HCT116 (cell line): Measurements from ENCODE around the gene CRBN. TPM values are rescaled to one million over a fixed set of nuclear protein-coding genes. Genes with fewer than 3 reads are reported as not detected.

Experiments used
- ATAC-seq: fragments of 200-7000 bp; cut with Tn5 transposase; 2 replicates; pipeline ENCODE4 v1.9.1; 2020; ENCODE audit warnings: mild to moderate bottlenecking, moderate library complexity
- BruUV-seq: library from RNA; stranded (reverse); fragments of 400-500 nt; replicated peaks from 2 replicates; lab custom pipeline; 2021; lab: Mats Ljungman, UMichigan
- CTCF ChIA-PET: fragments of 300-600 bp; sonication (Branson Sonifier 250); formaldehyde crosslinking; loops from one replicate; lab custom pipeline; 2021; ENCODE audit warnings: antibody characterized with exemption; lab: Charles Lee
- POLR2A ChIA-PET: fragments of 300-600, 350-600 bp; sonication (Branson Sonifier 250); formaldehyde crosslinking; loops from one replicate; lab custom pipeline; 2021; ENCODE audit warnings: antibody characterized with exemption; lab: Charles Lee
- RAD21 ChIA-PET, 2 experiments: fragments of 300-600 bp; sonication (Branson Sonifier 250); formaldehyde crosslinking; loops; one replicate each; lab custom pipeline; 2023; ENCODE audit warnings: low total read pairs in 2 of 2; ENCODE audit not compliant: uncharacterized antibody in 2 of 2, unreplicated experiment in 2 of 2, low non-redundant PET in 1 of 2; lab: Charles Lee
- DNase-seq: peaks from one replicate; pipeline ENCODE4 v3.0.0-alpha.2; 2010; ENCODE audit warnings: low read depth, low spot score
- H2AFZ ChIP-seq: fragments of 200-600 bp; shearing (Covaris generic), sonication (generic); 2 replicates; pipeline ENCODE4 v1.6.1; 2017; ENCODE audit warnings: low read depth, mixed run types, mixed read lengths, antibody characterized with exemption, low read length; ENCODE audit not compliant: poor library complexity, severe bottlenecking
- H3K27ac ChIP-seq: 2 replicates; pipeline ENCODE4 v1.5.1; 2012; ENCODE audit warnings: low read depth, low read length
- H3K27me3 ChIP-seq: fragments of 200-600 bp; sonication (generic); 2 replicates; pipeline ENCODE4 v1.6.1; 2016; ENCODE audit warnings: mixed run types, low read length, mixed read lengths; ENCODE audit not compliant: insufficient read depth
- H3K36me3 ChIP-seq, 2 experiments: fragments of 200-500 bp in 1 of 2; fragments of 200-600 bp in 1 of 2; sonication (Bioruptor generic) in 1 of 2; sonication (generic) in 1 of 2; 2 replicates each; pipeline versions ENCODE4 v1.5.1 to v1.6.1; 2014 to 2016; ENCODE audit warnings: low read length in 2 of 2, inconsistent platforms in 1 of 2, mixed read lengths in 1 of 2, mixed run types in 1 of 2; ENCODE audit not compliant: insufficient read depth in 2 of 2, control insufficient read depth in 1 of 2
- H3K4me1 ChIP-seq, 2 experiments: fragments of 200-600 bp in 1 of 2; sonication (generic) in 1 of 2; 2 replicates each; pipeline versions ENCODE4 v1.5.1 to v1.6.1; 2012 to 2017; ENCODE audit warnings: low read length in 2 of 2, inconsistent platforms in 1 of 2, mild to moderate bottlenecking in 1 of 2, mixed read lengths in 1 of 2, mixed run types in 1 of 2, moderate library complexity in 1 of 2; ENCODE audit not compliant: insufficient read depth in 2 of 2, control insufficient read depth in 1 of 2
- H3K4me2 ChIP-seq: fragments of 200-600 bp; sonication (generic); 2 replicates; pipeline ENCODE4 v1.6.1; 2017; ENCODE audit warnings: mixed run types, low read length, mixed read lengths
- H3K4me3 ChIP-seq, 2 experiments: fragments of 200-600 bp in 1 of 2; sonication (generic) in 1 of 2; replicated peaks in 1 of 2; 2 replicates each; pipeline ENCODE4 v1.5.1; 2011 to 2016; ENCODE audit warnings: low read length in 2 of 2, control low read depth in 1 of 2, low read depth in 1 of 2, mild to moderate bottlenecking in 1 of 2, mixed read lengths in 1 of 2, mixed run types in 1 of 2
- H3K79me2 ChIP-seq: fragments of 200-600 bp; sonication (generic); 2 replicates; pipeline ENCODE4 v1.6.1; 2017; ENCODE audit warnings: mild to moderate bottlenecking, mixed run types, low read length, moderate library complexity, mixed read lengths; ENCODE audit not compliant: insufficient read depth
- H3K9ac ChIP-seq: fragments of 200-600 bp; sonication (generic); 2 replicates; pipeline ENCODE4 v1.6.1; 2016; ENCODE audit warnings: low read length, mixed read lengths
- H3K9me2 ChIP-seq: fragments of 200-600 bp; sonication (generic), shearing (Covaris generic); 2 replicates; pipeline ENCODE4 v1.6.1; 2017; ENCODE audit warnings: mixed run types, mild to moderate bottlenecking, moderate library complexity; ENCODE audit not compliant: insufficient read depth
- H3K9me3 ChIP-seq, 2 experiments: fragments of 200-500 bp in 1 of 2; fragments of 200-600 bp in 1 of 2; sonication (Bioruptor generic) in 1 of 2; sonication (generic) in 1 of 2; 2 replicates each; pipeline ENCODE4 v1.6.1; 2014 to 2017; ENCODE audit warnings: low read length in 2 of 2, mixed read lengths in 2 of 2, inconsistent platforms in 1 of 2, low read depth in 1 of 2, mild to moderate bottlenecking in 1 of 2, mixed run types in 1 of 2, moderate library complexity in 1 of 2; ENCODE audit not compliant: control insufficient read depth in 1 of 2, insufficient read depth in 1 of 2
- H4K20me1 ChIP-seq: fragments of 200-600 bp; sonication (generic), shearing (Covaris generic); 2 replicates; pipeline ENCODE4 v1.6.1; 2017; ENCODE audit warnings: mixed run types, mild to moderate bottlenecking, moderate library complexity; ENCODE audit not compliant: insufficient read depth
- CEBPB ChIP-seq: IDR thresholded peaks from 2 replicates; pipeline ENCODE4 v1.6.1; 2012; ENCODE audit warnings: low read depth
- EGR1 ChIP-seq: IDR thresholded peaks from 2 replicates; pipeline ENCODE4 v1.6.1; 2012; ENCODE audit warnings: low read depth
- ELF1 ChIP-seq: IDR thresholded peaks from 2 replicates; pipeline ENCODE4 v1.6.1; 2012; ENCODE audit warnings: low read depth, borderline replicate concordance
- EZH2 ChIP-seq: fragments of 200-600 bp; sonication (generic); IDR thresholded peaks from 2 replicates; pipeline ENCODE4 v1.6.1; 2017; ENCODE audit warnings: antibody characterized with exemption, mixed run types
- EZH2phosphoT487 ChIP-seq: fragments of 200-600 bp; IDR thresholded peaks from 2 replicates; pipeline ENCODE4 v1.6.1; 2018; ENCODE audit warnings: antibody characterized with exemption, borderline replicate concordance
- RAD21 ChIP-seq: IDR thresholded peaks from 2 replicates; pipeline ENCODE4 v1.6.1; 2012; ENCODE audit warnings: low read depth, mild to moderate bottlenecking
- REST ChIP-seq: IDR thresholded peaks from 2 replicates; pipeline ENCODE4 v1.6.1; 2012; ENCODE audit warnings: low read depth
- SP1 ChIP-seq: IDR thresholded peaks from 2 replicates; pipeline ENCODE4 v1.6.1; 2012; ENCODE audit warnings: low read depth
- SRF ChIP-seq: IDR thresholded peaks from 2 replicates; pipeline ENCODE4 v1.6.1; 2012; ENCODE audit warnings: low read depth
- TCF7L2 ChIP-seq: IDR thresholded peaks from 2 replicates; pipeline ENCODE4 v1.7.0; 2011; ENCODE audit warnings: borderline replicate concordance, inconsistent platforms; ENCODE audit not compliant: insufficient read depth, insufficient read length; ENCODE audit errors: extremely low read depth
- YY1 ChIP-seq: IDR thresholded peaks from 2 replicates; pipeline ENCODE4 v1.6.1; 2011; ENCODE audit warnings: low read length, low read depth, moderate library complexity, mild to moderate bottlenecking; ENCODE audit not compliant: insufficient replicate concordance; ENCODE audit errors: extremely low read depth
- ZFX ChIP-seq: fragments of 450-650 bp; IDR thresholded peaks from 2 replicates; pipeline ENCODE4 v1.6.1; 2017
- ZNF274 ChIP-seq: fragments of 200-500 bp; sonication (Bioruptor generic); IDR thresholded peaks from 2 replicates; pipeline ENCODE4 v1.6.1; 2014; ENCODE audit warnings: mild to moderate bottlenecking, low read depth, low read length, inconsistent platforms
- intact Hi-C: fragments of 100-400 bp; cut with micrococcal nuclease; formaldehyde crosslinking; loops from 2 replicates; pipeline ENCODE4 v1.10.0; 2022
- total RNA-seq: library from RNA; stranded (reverse); gene quantifications from one replicate; pipeline ENCODE4 v1.2.1, GENCODE V29; 2021; ENCODE audit not compliant: unreplicated experiment
- TF ChIP-seq, protein P1 (sequence below): IDR thresholded peaks from 2 replicates; pipeline ENCODE4 v1.6.1; 2012
- TF ChIP-seq, protein P2 (sequence below), 3 experiments: fragments of 200-600 bp in 1 of 3; sonication (generic) in 1 of 3; IDR thresholded peaks in 2 of 3; conservative IDR thresholded peaks in 1 of 3; 2 replicates each; pipeline ENCODE4 v1.5.1; 2012 to 2017; ENCODE audit warnings: low read depth in 2 of 3, low read length in 2 of 3, antibody characterized with exemption in 1 of 3, borderline replicate concordance in 1 of 3, control low read depth in 1 of 3, mild to moderate bottlenecking in 1 of 3, mixed read lengths in 1 of 3, mixed run types in 1 of 3, moderate library complexity in 1 of 3; ENCODE audit not compliant: insufficient read depth in 1 of 3
- TF ChIP-seq, protein P3 (sequence below): IDR thresholded peaks from 2 replicates; pipeline ENCODE4 v1.6.1; 2012

CRBN gene
- total RNA-seq, 1 experiment from 2014 or later, result 29.1 TPM

DNA sequence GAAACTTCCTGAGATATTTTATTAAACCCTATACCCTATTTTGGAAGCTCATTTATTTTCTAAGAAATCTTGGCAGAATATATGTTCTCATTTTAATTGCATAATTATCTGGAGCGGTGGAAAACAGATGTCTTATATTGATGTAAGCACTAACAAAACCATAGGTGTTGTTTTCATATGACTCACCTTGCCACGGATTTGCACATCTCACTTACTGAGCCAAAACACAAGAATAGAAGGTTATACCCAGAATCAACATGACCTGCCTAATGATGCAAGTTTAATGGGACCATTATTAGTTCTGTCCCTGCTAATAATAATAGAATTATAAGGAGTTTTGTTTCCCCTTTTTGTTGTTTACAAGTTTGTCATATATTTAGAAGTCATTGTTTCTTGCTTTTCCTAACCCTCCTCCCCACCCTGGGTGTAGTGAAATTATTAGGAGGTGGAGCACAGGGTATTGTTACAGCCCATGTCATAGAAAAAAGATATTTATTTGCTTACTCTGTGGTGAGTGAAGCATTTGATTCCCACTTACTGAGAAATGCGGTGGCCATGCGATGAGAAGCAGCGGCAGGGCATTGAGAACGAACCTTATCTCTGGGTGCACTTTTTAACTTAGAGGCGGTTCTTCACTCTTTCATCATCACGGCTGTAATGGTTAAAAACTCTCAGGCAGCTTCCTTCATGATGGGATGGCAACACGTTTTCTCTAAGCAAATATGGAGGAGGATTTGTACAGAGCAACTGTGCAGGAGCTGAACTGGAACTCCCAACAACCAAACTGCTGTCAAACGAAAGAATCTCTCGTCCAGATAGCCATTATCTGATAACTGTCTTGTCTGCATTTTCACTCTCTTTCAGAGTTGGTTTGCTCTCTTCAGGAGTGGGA is 69.8 kb downstream of the CRBN start:
- TF ChIP-seq TCF7L2, result no peak
- TF ChIP-seq ZNF274, result no peak
- TF ChIP-seq, protein P1, sequence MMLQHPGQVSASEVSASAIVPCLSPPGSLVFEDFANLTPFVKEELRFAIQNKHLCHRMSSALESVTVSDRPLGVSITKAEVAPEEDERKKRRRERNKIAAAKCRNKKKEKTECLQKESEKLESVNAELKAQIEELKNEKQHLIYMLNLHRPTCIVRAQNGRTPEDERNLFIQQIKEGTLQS, result no peak
- TF ChIP-seq EGR1, result no peak
- TF ChIP-seq SP1, result no peak
- TF ChIP-seq ZFX, result no peak
- TF ChIP-seq EZH2phosphoT487, result no peak
- no peak for TF ChIP-seq ELF1
- TF ChIP-seq, protein P2, sequence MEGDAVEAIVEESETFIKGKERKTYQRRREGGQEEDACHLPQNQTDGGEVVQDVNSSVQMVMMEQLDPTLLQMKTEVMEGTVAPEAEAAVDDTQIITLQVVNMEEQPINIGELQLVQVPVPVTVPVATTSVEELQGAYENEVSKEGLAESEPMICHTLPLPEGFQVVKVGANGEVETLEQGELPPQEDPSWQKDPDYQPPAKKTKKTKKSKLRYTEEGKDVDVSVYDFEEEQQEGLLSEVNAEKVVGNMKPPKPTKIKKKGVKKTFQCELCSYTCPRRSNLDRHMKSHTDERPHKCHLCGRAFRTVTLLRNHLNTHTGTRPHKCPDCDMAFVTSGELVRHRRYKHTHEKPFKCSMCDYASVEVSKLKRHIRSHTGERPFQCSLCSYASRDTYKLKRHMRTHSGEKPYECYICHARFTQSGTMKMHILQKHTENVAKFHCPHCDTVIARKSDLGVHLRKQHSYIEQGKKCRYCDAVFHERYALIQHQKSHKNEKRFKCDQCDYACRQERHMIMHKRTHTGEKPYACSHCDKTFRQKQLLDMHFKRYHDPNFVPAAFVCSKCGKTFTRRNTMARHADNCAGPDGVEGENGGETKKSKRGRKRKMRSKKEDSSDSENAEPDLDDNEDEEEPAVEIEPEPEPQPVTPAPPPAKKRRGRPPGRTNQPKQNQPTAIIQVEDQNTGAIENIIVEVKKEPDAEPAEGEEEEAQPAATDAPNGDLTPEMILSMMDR (IDR thresholded peaks at IDR 0.05 in 2 of 3, conservative IDR thresholded peaks at IDR 0.05 in 1 of 3; ENCODE audit: borderline replicate concordance in 1 of 3, insufficient read depth in 1 of 3, low read depth in 2 of 3, low read length in 2 of 3), result no peak
- TF ChIP-seq YY1, result no peak
- no peak for TF ChIP-seq REST
- TF ChIP-seq, protein P3, sequence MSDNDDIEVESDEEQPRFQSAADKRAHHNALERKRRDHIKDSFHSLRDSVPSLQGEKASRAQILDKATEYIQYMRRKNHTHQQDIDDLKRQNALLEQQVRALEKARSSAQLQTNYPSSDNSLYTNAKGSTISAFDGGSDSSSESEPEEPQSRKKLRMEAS, result no peak
- TF ChIP-seq CEBPB, result no peak
- TF ChIP-seq RAD21, result no peak
- TF ChIP-seq EZH2, result no peak
- TF ChIP-seq SRF, result no peak
- Histone ChIP-seq H3K27me3 (peaks cover 23% of the 10 kb centered on the region; the same call in 1 of the 2 replicates), H2AFZ (no peak overlapping the region), H3K4me3 (no peak overlapping the region), H3K4me1 (no peaks in the 10 kb centered on the region), H3K4me2 (no peak overlapping the region), H3K79me2 (no peaks in the 10 kb centered on the region), H3K36me3 (no peaks in the 10 kb centered on the region), H3K9me2 (no peaks in the 10 kb centered on the region), H3K9me3 (no peaks in the 10 kb centered on the region), H3K27ac (no peak overlapping the region), H3K9ac (no peak overlapping the region), H4K20me1 (no peaks in the 10 kb centered on the region)
- intact Hi-C loops, result no loop called here
- CTCF ChIA-PET, result no interaction called here
- no peak for ATAC-seq
- no TSS peak for BruUV-seq
- RAD21 ChIA-PET, result no interaction called here
- POLR2A ChIA-PET, result no interaction called here
- no peak for DNase-seq
